ENCODE data around the gene NOCT. TPM values are rescaled to one million over a fixed set of nuclear protein-coding genes. Genes with fewer than 3 reads are reported as not detected.
"Not testable (repeated sequence)": the region's sequence is repeated elsewhere in the genome, so short reads cannot be mapped to it uniquely, and the experiment has no call there.

The NOCT gene
- total RNA-seq, 5 donors from 2014 or later (not counting 1 experiment from before 2014, with no cell fraction given), result 2.4 to 19.3 (median 3.1) TPM

DNA sequence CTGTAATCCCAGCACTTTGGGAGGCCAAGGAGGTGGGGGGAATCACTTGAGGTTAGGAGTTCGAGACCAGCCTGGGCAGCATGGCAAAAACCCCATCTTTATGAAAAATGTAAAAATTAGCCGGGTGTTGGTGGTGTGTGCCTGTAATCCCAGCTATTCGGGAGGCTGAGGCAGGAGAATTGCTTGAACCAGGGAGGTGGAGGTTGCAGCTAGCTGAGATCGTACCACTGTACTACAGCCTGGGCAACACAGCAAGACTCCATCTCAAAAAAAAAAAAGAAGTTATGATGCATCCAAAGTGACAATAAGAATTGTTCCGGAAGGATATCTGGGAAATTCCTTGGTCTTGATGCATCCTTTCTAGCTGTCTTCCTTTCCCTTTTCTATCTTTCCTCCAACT lies 7.3 kb downstream of the NOCT start:
- Histone ChIP-seq H3K9me3 (no peaks in the 10 kb centered on the region), H3K36me3 (ENCODE audit: control insufficient read depth in 2 of 2, extremely low read depth in 1 of 2, insufficient read depth in 1 of 2, low read length in 1 of 2) (no peaks in the 10 kb centered on the region), H3K27ac (ENCODE audit: low read length) (no peak overlapping the region), H3K4me1 (ENCODE audit: control insufficient read depth in 1 of 2, extremely low read depth in 1 of 2, insufficient read depth in 2 of 2, low read length in 2 of 2) (no peaks in the 10 kb centered on the region), H3K4me3 (ENCODE audit: control insufficient read depth in 1 of 2, extremely low read depth in 1 of 2, low read length in 1 of 2) (no peak overlapping the region), H3K27me3 (replicated peaks in 1 of 2; ENCODE audit: control insufficient read depth in 2 of 2, extremely low read depth in 1 of 2, insufficient read depth in 2 of 2, low read length in 1 of 2) (no peaks in the 10 kb centered on the region)
- no peak overlapping the region for H3K27ac Mint-ChIP-seq
- peaks cover 8 to 11% (median 9%) of the 10 kb centered on the region in 3 donors for H3K4me1 Mint-ChIP-seq
- no peaks in the 10 kb centered on the region for H3K9me3 Mint-ChIP-seq
- H3K4me3 Mint-ChIP-seq, result no peak overlapping the region
- CTCF ChIA-PET, result no interaction called here
- DNase-seq (no peak), ATAC-seq (replicated peaks in 1 of 4) (no peak)
- H3K27me3 Mint-ChIP-seq, result no peaks in the 10 kb centered on the region
- POLR2A ChIA-PET, result interaction anchor here in 1 of 2 donors (0.6 kb wide), 1 partner anchor 298 kb away, joined by 3 read pairs; no protein-coding TSS in a partner anchor
- no peaks in the 10 kb centered on the region for H3K36me3 Mint-ChIP-seq
- 100% methylated on average over 2 of the region's 5 CpGs for WGBS (ENCODE audit: insufficient coverage)

DNA sequence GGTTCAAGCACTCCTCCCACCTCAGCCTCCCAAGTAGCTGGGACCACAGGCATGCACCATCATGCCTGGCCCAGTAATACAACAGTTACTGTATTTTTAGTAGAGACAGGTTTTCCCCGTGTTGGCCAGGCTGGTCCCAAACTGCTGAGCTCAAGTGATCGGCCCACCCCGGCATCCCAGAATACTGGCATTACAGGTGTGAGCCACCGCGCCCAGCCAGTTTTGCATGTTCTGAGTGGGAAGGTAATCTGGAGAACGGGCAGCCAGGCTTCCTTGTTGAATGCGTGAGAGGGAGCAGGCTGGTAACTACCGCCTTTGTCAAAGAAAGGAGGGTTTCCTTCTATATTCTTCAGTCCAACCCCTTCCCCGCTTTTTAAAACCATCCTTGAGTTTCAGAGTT lies 9.1 kb downstream of the NOCT start:
- no peaks in the 10 kb centered on the region for H3K36me3 ChIP-seq (ENCODE audit: control insufficient read depth in 2 of 2, extremely low read depth in 1 of 2, insufficient read depth in 1 of 2, low read length in 1 of 2)
- ChIA-PET POLR2A (interaction anchor here in 1 of 2 donors (0.6 kb wide), 1 partner anchor 8 kb away, joined by 3 read pairs; no protein-coding TSS in a partner anchor), CTCF (no interaction called here)
- Mint-ChIP-seq H3K27ac (no peak overlapping the region), H3K36me3 (peaks cover 2% of the 10 kb centered on the region), H3K9me3 (no peaks in the 10 kb centered on the region), H3K27me3 (no peaks in the 10 kb centered on the region), H3K4me1 (peaks cover 0 to 2% (median 2%) of the 10 kb centered on the region in 3 donors), H3K4me3 (no peak overlapping the region)
- H3K4me1 ChIP-seq (ENCODE audit: control insufficient read depth in 1 of 2, extremely low read depth in 1 of 2, insufficient read depth in 2 of 2, low read length in 2 of 2), result no peaks in the 10 kb centered on the region
- H3K4me3 ChIP-seq (ENCODE audit: control insufficient read depth in 1 of 2, extremely low read depth in 1 of 2, low read length in 1 of 2), result no peak overlapping the region
- no peak for ATAC-seq (replicated peaks in 1 of 4)
- H3K27me3 ChIP-seq (replicated peaks in 1 of 2; ENCODE audit: control insufficient read depth in 2 of 2, extremely low read depth in 1 of 2, insufficient read depth in 2 of 2, low read length in 1 of 2), result no peaks in the 10 kb centered on the region
- DNase-seq, result no peak
- no peak overlapping the region for H3K27ac ChIP-seq (ENCODE audit: low read length)
- WGBS (ENCODE audit: insufficient coverage), result 97% methylated on average over 6 of the region's 9 CpGs
- no peaks in the 10 kb centered on the region for H3K9me3 ChIP-seq

DNA sequence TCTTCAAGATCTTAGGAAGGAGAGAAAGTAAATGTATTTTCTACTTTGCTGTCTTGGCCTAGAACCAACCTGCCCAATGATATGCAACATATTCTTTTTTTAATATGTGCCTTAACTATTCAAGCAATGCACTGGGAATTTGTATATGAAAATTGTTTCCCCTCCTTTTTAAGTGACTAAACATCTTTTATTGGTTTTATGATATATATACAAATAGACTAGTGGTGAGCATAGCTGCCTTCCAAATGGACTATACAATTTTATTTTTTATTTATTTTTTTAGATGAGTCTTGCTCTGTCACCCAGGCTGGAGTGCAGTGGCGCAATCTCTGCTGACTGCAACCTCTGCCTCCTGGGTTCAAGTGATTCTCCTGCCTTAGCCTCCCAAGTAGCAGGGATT lies 10.3 kb downstream of the NOCT start:
- WGBS (ENCODE audit: insufficient coverage), result 100% methylated on average over 1 of the region's 1 CpG
- H3K36me3 Mint-ChIP-seq, result peaks cover 2% of the 10 kb centered on the region
- no peak overlapping the region for H3K27ac Mint-ChIP-seq
- no peaks in the 10 kb centered on the region for H3K9me3 ChIP-seq
- DNase-seq (no peak), ATAC-seq (replicated peaks in 1 of 4) (no peak)
- H3K27me3 Mint-ChIP-seq, result no peaks in the 10 kb centered on the region
- no peaks in the 10 kb centered on the region for H3K36me3 ChIP-seq (ENCODE audit: control insufficient read depth in 2 of 2, extremely low read depth in 1 of 2, insufficient read depth in 1 of 2, low read length in 1 of 2)
- peaks cover 2% of the 10 kb centered on the region in 2 experiments for H3K4me1 ChIP-seq (ENCODE audit: control insufficient read depth in 1 of 2, extremely low read depth in 1 of 2, insufficient read depth in 2 of 2, low read length in 2 of 2)
- ChIA-PET POLR2A (interaction anchor here in 1 of 2 donors (0.6 kb wide), 1 partner anchor 578 kb away, joined by 3 read pairs; no protein-coding TSS in a partner anchor), CTCF (interaction anchor here in 1 of 2 donors (0.9 kb wide), 1 partner anchor 9 kb away, joined by 4 read pairs; no protein-coding TSS in a partner anchor)
- no peak overlapping the region for H3K4me3 ChIP-seq (ENCODE audit: control insufficient read depth in 1 of 2, extremely low read depth in 1 of 2, low read length in 1 of 2)
- no peak overlapping the region for H3K4me3 Mint-ChIP-seq
- H3K4me1 Mint-ChIP-seq, result peaks cover 4 to 5% (median 5%) of the 10 kb centered on the region in 3 donors
- H3K27me3 ChIP-seq (replicated peaks in 1 of 2; ENCODE audit: control insufficient read depth in 2 of 2, extremely low read depth in 1 of 2, insufficient read depth in 2 of 2, low read length in 1 of 2), result no peaks in the 10 kb centered on the region
- H3K9me3 Mint-ChIP-seq, result no peaks in the 10 kb centered on the region
- no peak overlapping the region for H3K27ac ChIP-seq (ENCODE audit: low read length)

DNA sequence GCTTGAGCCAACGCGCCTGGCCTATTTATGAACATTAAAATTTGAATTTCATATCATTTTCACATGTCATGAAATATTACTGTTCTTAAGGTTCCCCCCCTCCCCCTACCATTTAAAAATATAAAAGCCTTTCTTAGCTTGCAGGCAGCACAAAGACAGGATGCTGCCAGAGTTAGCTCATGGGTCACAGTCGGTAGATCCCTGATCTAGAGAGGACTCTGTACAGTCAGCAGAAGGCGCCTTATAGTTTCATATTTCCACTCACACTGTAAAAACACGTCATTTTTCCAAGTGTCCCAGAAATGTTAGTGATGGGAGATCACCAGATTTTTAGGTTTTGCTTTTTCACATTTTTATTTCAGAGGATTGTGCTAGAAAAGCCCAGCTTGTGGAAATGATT lies 12.2 kb downstream of the NOCT start:
- POLR2A ChIA-PET, result interaction anchor here in 1 of 2 donors (0.6 kb wide), 1 partner anchor 527 kb away, joined by 3 read pairs; no protein-coding TSS in a partner anchor

GRCh38 chr4:139028191-139028661 lies 12.6 kb downstream of the NOCT start:
- Mint-ChIP-seq H3K4me3 (no peak overlapping the region), H3K27me3 (no peaks in the 10 kb centered on the region), H3K36me3 (peaks cover 2% of the 10 kb centered on the region), H3K9me3 (no peaks in the 10 kb centered on the region), H3K4me1 (peaks cover 7 to 8% (median 7%) of the 10 kb centered on the region in 3 donors), H3K27ac (no peak overlapping the region)
- Histone ChIP-seq H3K27me3 (replicated peaks in 1 of 2; ENCODE audit: control insufficient read depth in 2 of 2, extremely low read depth in 1 of 2, insufficient read depth in 2 of 2, low read length in 1 of 2) (no peaks in the 10 kb centered on the region), H3K4me1 (ENCODE audit: control insufficient read depth in 1 of 2, extremely low read depth in 1 of 2, insufficient read depth in 2 of 2, low read length in 2 of 2) (peaks cover 2 to 4% of the 10 kb centered on the region in 2 experiments), H3K9me3 (no peaks in the 10 kb centered on the region), H3K36me3 (ENCODE audit: control insufficient read depth in 2 of 2, extremely low read depth in 1 of 2, insufficient read depth in 1 of 2, low read length in 1 of 2) (no peaks in the 10 kb centered on the region), H3K4me3 (ENCODE audit: control insufficient read depth in 1 of 2, extremely low read depth in 1 of 2, low read length in 1 of 2) (no peak overlapping the region), H3K27ac (ENCODE audit: low read length) (no peak overlapping the region)
- CTCF ChIA-PET, result interaction anchor here (0.6 to 1.0 kb wide), 5 partner anchors 21 to 330 kb away, joined by 3 to 10 read pairs (median 3); no protein-coding TSS in a partner anchor
- POLR2A ChIA-PET, result interaction anchor here in 1 of 2 donors (0.6 kb wide), 1 partner anchor 527 kb away, joined by 3 read pairs; no protein-coding TSS in a partner anchor
- ATAC-seq (replicated peaks in 1 of 4) (no peak), DNase-seq (no peak)
- 91% methylated on average over 10 of the region's 11 CpGs for WGBS (ENCODE audit: insufficient coverage)

More for the DNA sequence above, 12.2 kb downstream of the NOCT start:
- no peaks in the 10 kb centered on the region for H3K27me3 ChIP-seq (replicated peaks in 1 of 2; ENCODE audit: control insufficient read depth in 2 of 2, extremely low read depth in 1 of 2, insufficient read depth in 2 of 2, low read length in 1 of 2)
- no peaks in the 10 kb centered on the region for H3K9me3 ChIP-seq
- no peaks in the 10 kb centered on the region for H3K9me3 Mint-ChIP-seq
- no peak overlapping the region for H3K4me3 ChIP-seq (ENCODE audit: control insufficient read depth in 1 of 2, extremely low read depth in 1 of 2, low read length in 1 of 2)
- H3K4me1 Mint-ChIP-seq, result peaks cover 7 to 8% (median 7%) of the 10 kb centered on the region in 3 donors
- no peaks in the 10 kb centered on the region for H3K36me3 ChIP-seq (ENCODE audit: control insufficient read depth in 2 of 2, extremely low read depth in 1 of 2, insufficient read depth in 1 of 2, low read length in 1 of 2)
- no peaks in the 10 kb centered on the region for H3K27me3 Mint-ChIP-seq
- ATAC-seq (replicated peaks in 1 of 4), result no peak
- CTCF ChIA-PET, result interaction anchor here (0.6 to 1.0 kb wide), 3 partner anchors 22 to 269 kb away, joined by 3 to 8 read pairs (median 3); no protein-coding TSS in a partner anchor
- H3K4me1 ChIP-seq (ENCODE audit: control insufficient read depth in 1 of 2, extremely low read depth in 1 of 2, insufficient read depth in 2 of 2, low read length in 2 of 2), result peaks cover 2 to 4% of the 10 kb centered on the region in 2 experiments
- WGBS (ENCODE audit: insufficient coverage), result 94% methylated on average over 2 of the region's 5 CpGs
- H3K4me3 Mint-ChIP-seq, result no peak overlapping the region
- H3K36me3 Mint-ChIP-seq, result peaks cover 2% of the 10 kb centered on the region
- DNase-seq, result no peak
- H3K27ac ChIP-seq (ENCODE audit: low read length), result no peak overlapping the region
- H3K27ac Mint-ChIP-seq, result no peak overlapping the region

GRCh38 chr4:139029866-139030363 lies 14.3 kb downstream of the NOCT start:
- not testable (repeated sequence) for H3K4me3 Mint-ChIP-seq; H3K4me3 ChIP-seq (ENCODE audit: control insufficient read depth in 1 of 2, extremely low read depth in 1 of 2, low read length in 1 of 2); ATAC-seq (replicated peaks in 1 of 4); H3K36me3 ChIP-seq (ENCODE audit: control insufficient read depth in 2 of 2, extremely low read depth in 1 of 2, insufficient read depth in 1 of 2, low read length in 1 of 2); H3K27me3 ChIP-seq (replicated peaks in 1 of 2; ENCODE audit: control insufficient read depth in 2 of 2, extremely low read depth in 1 of 2, insufficient read depth in 2 of 2, low read length in 1 of 2); H3K27ac ChIP-seq (ENCODE audit: low read length); H3K9me3 ChIP-seq; H3K27ac Mint-ChIP-seq; H3K9me3 Mint-ChIP-seq; H3K4me1 ChIP-seq (ENCODE audit: control insufficient read depth in 1 of 2, extremely low read depth in 1 of 2, insufficient read depth in 2 of 2, low read length in 2 of 2); DNase-seq; H3K27me3 Mint-ChIP-seq; H3K4me1 Mint-ChIP-seq; H3K36me3 Mint-ChIP-seq
- POLR2A ChIA-PET, result interaction anchor here (0.6 to 1.0 kb wide), 5 partner anchors 9 to 505 kb away, joined by 3 to 12 read pairs (median 4); partner anchors contain the start of gene NOCT (in 1 of the 2)
- WGBS (ENCODE audit: insufficient coverage), result 90% methylated on average over 3 of the region's 6 CpGs
- CTCF ChIA-PET, result interaction anchor here (0.5 to 2.7 kb wide), 79 partner anchors 9 to 643 kb away, joined by 3 to 59 read pairs (median 4); partner anchors contain the start of genes NDUFC1 (in 2 of the 2), NAA15 (in 1 of the 2) and NOCT (in 1 of the 2)

All from T-cell (primary cell).